ENCODE data around the gene ACRV1. TPM values are rescaled to one million over a fixed set of nuclear protein-coding genes. Genes with fewer than 3 reads are reported as not detected.

Gene ACRV1
- total and polyA plus RNA-seq, 2 of the 4 experiments (the other 2 are of a cell fraction), result not detected

DNA sequence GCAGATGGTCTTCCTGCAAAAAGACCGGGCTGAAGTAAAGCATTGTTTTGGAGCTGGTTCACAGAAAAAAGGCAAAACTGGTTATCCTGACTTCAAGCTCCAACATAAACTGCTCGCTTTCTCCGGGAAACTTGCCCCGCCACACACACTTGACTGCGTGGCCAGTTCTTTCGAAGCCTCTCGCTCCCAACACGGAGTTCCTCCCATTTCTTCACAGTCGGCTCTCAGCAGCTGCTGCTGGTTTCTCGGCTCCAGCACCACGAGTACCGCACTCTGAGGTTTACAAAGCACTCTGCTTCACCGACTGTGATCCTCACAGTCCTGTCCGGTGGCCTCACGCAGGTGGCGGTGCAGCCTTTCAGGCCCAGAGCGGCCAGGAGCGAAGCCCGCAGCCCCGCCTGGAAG, 55.4 kb downstream of the ACRV1 start:
- Histone ChIP-seq H3K18ac (ENCODE audit: low read depth, low read length) (peak overlapping the region; percentile 78), H3K9ac (ENCODE audit: low read depth, low read length) (peak overlapping the region; percentile 92), H2BK20ac (ENCODE audit: low read depth, low read length) (peak overlapping the region; percentile 57; the same call in 1 of the 2 replicates), H3K14ac (replicated peaks; ENCODE audit: low read depth, low read length) (peak overlapping the region; percentile 99), H2AK5ac (ENCODE audit: low read depth, low read length) (peak overlapping the region; percentile 76), H3K9me3 (ENCODE audit: control insufficient read depth, insufficient read depth, low read length) (no peaks in the 10 kb centered on the region), H3K27ac (ENCODE audit: insufficient read depth, low read length) (peak overlapping the region; percentile 95), H3K4me3 (ENCODE audit: insufficient read depth, low read depth, low read length) (peak overlapping the region; percentile 72), H4K91ac (ENCODE audit: insufficient read depth, low read depth, low read length) (peak overlapping the region; percentile 96), H3K4me2 (ENCODE audit: low read depth, low read length) (peak overlapping the region; percentile 91), H2BK15ac (ENCODE audit: low read depth, low read length) (0 out of 3 replicates have a peak overlapping the region, but pooled peaks have one; percentile 26), H4K5ac (ENCODE audit: low read depth, low read length) (peak overlapping the region; percentile 90), H2AK9ac (replicated peaks; ENCODE audit: low read depth, low read length, poor library complexity) (peak overlapping the region; percentile 99), H2BK120ac (ENCODE audit: low read depth, low read length) (peak overlapping the region; percentile 94), H3K27me3 (ENCODE audit: control insufficient read depth, insufficient read depth, low read length) (no peaks in the 10 kb centered on the region), H2BK5ac (ENCODE audit: low read depth, low read length, poor library complexity, severe bottlenecking) (peak overlapping the region; percentile 97), H3K23ac (ENCODE audit: low read depth, low read length) (peak overlapping the region; percentile 95), H3K56ac (ENCODE audit: extremely low read depth, insufficient read depth, low read length) (peak overlapping the region; percentile 89), H3K4ac (ENCODE audit: low read depth, low read length) (peak overlapping the region; percentile 98), H3K36me3 (ENCODE audit: control insufficient read depth, insufficient read depth, low read length) (peaks cover 3% of the 10 kb centered on the region), H4K20me1 (ENCODE audit: insufficient read depth, low read length) (no peaks in the 10 kb centered on the region), H3K79me1 (ENCODE audit: low read depth in 1 of 2, low read length in 2 of 2) (peaks cover 11 to 46% of the 10 kb centered on the region in 2 experiments; a peak in 3 of 4 replicates), H4K8ac (ENCODE audit: low read depth in 2 of 2, low read length in 2 of 2) (peak overlapping the region; percentile 91 to 99), H3K4me1 (ENCODE audit: control insufficient read depth, insufficient read depth, low read length) (peaks cover 8% of the 10 kb centered on the region), H3K9me1 (ENCODE audit: insufficient read depth, low read length) (0 out of 2 replicates have a peak, but pooled peaks cover 2% of the 10 kb centered on the region), H2AFZ (replicated peaks; ENCODE audit: low read length, poor library complexity) (peak overlapping the region; percentile 98)
- peak; percentile 21 for ATAC-seq (ENCODE audit: low read depth)
- WGBS, 2 experiments (ENCODE audit: extremely low coverage in 2 of 2, insufficient read length in 1 of 2), result 0% methylated on average over 9 of the region's 20 CpGs; no CpG with 5 or more reads in 1 of the 2 experiments
- dilution Hi-C loops (cut with HindIII; ENCODE audit: low sequenced_read_pairs, unreplicated experiment), result no loop called here
- POLR2A ChIA-PET (ENCODE audit: unreplicated experiment), result interaction anchor here (0.5 to 1.2 kb wide), 2 partner anchors 14 to 278 kb away, joined by 4 read pairs; partner anchors contain the start of gene PUS3
- CTCF ChIA-PET, result no interaction called here
- BruUV-seq (replicated peaks), result no TSS peak
- no peak for DNase-seq
- no peak for TF ChIP-seq NFE2L2 (IDR thresholded peaks at IDR 0.05; ENCODE audit: low read depth, low read length)
- TF ChIP-seq, protein P1, sequence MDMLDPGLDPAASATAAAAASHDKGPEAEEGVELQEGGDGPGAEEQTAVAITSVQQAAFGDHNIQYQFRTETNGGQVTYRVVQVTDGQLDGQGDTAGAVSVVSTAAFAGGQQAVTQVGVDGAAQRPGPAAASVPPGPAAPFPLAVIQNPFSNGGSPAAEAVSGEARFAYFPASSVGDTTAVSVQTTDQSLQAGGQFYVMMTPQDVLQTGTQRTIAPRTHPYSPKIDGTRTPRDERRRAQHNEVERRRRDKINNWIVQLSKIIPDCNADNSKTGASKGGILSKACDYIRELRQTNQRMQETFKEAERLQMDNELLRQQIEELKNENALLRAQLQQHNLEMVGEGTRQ (IDR thresholded peaks at IDR 0.05; ENCODE audit: low read depth, low read length), result no peak
- TF ChIP-seq, protein P2, sequence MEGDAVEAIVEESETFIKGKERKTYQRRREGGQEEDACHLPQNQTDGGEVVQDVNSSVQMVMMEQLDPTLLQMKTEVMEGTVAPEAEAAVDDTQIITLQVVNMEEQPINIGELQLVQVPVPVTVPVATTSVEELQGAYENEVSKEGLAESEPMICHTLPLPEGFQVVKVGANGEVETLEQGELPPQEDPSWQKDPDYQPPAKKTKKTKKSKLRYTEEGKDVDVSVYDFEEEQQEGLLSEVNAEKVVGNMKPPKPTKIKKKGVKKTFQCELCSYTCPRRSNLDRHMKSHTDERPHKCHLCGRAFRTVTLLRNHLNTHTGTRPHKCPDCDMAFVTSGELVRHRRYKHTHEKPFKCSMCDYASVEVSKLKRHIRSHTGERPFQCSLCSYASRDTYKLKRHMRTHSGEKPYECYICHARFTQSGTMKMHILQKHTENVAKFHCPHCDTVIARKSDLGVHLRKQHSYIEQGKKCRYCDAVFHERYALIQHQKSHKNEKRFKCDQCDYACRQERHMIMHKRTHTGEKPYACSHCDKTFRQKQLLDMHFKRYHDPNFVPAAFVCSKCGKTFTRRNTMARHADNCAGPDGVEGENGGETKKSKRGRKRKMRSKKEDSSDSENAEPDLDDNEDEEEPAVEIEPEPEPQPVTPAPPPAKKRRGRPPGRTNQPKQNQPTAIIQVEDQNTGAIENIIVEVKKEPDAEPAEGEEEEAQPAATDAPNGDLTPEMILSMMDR (conservative IDR thresholded peaks at IDR 0.05; ENCODE audit: low read depth, low read length), result no peak
- TF ChIP-seq, protein P3, sequence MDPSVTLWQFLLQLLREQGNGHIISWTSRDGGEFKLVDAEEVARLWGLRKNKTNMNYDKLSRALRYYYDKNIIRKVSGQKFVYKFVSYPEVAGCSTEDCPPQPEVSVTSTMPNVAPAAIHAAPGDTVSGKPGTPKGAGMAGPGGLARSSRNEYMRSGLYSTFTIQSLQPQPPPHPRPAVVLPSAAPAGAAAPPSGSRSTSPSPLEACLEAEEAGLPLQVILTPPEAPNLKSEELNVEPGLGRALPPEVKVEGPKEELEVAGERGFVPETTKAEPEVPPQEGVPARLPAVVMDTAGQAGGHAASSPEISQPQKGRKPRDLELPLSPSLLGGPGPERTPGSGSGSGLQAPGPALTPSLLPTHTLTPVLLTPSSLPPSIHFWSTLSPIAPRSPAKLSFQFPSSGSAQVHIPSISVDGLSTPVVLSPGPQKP (IDR thresholded peaks at IDR 0.05; ENCODE audit: borderline replicate concordance, low read depth, low read length), result no peak
- no peak for TF ChIP-seq BHLHE40 (IDR thresholded peaks at IDR 0.05; ENCODE audit: low read depth, low read length)
- no peak for TF ChIP-seq RFX5 (IDR thresholded peaks at IDR 0.05; ENCODE audit: low read depth, low read length)
- no peak for TF ChIP-seq MXI1 (IDR thresholded peaks at IDR 0.05; ENCODE audit: borderline replicate concordance, low read depth, low read length)
- TF ChIP-seq CEBPB (IDR thresholded peaks at IDR 0.05; ENCODE audit: low read depth, low read length), result no peak
- TF ChIP-seq CHD1 (IDR thresholded peaks at IDR 0.05; ENCODE audit: low read depth, low read length), result no peak
- no peak for TF ChIP-seq SMC3 (IDR thresholded peaks at IDR 0.05; ENCODE audit: low read depth, low read length)
- TF ChIP-seq RAD21 (IDR thresholded peaks at IDR 0.05; ENCODE audit: low read length), result no peak
- no peak for TF ChIP-seq POLR2A (IDR thresholded peaks at IDR 0.05; ENCODE audit: low read depth, low read length)
- TF ChIP-seq FOS (IDR thresholded peaks at IDR 0.05; ENCODE audit: low read depth, low read length), result no peak
- TF ChIP-seq RCOR1 (IDR thresholded peaks at IDR 0.05; ENCODE audit: insufficient replicate concordance, low read length), result no peak
- intact Hi-C loops (cut with micrococcal nuclease), result no loop called here
- in situ Hi-C loops (cut with MboI; ENCODE audit: low sequenced_read_pairs), result loop anchor here (10.0 kb wide), 1 partner anchor 250 kb away; no protein-coding TSS in a partner anchor
